HL-60 (cell line): ENCODE measurements around the gene DIP2B.

Source experiments
- DNase-seq, 2 experiments: peaks; one replicate each; pipeline ENCODE4 v3.0.0-alpha.2; 2010 to 2020; ENCODE audit warnings: low read depth in 1 of 2, low spot score in 1 of 2
- H3K27ac ChIP-seq: fragments of 250-450 bp; sonication (Bioruptor Pico); replicated peaks from 2 replicates; pipeline ENCODE4 v1.5.1; 2020; ENCODE audit warnings: mild to moderate bottlenecking, moderate library complexity
- H3K27me3 ChIP-seq: fragments of 250-450 bp; sonication (Bioruptor Pico); 2 replicates; pipeline ENCODE4 v1.5.1; 2021; ENCODE audit warnings: mild to moderate bottlenecking, moderate library complexity; ENCODE audit not compliant: insufficient read depth, poor library complexity, severe bottlenecking
- H3K4me3 ChIP-seq: replicated peaks from 2 replicates; pipeline ENCODE4 v1.5.1; 2011; ENCODE audit warnings: mild to moderate bottlenecking, control low read depth, low read length; ENCODE audit not compliant: insufficient read depth
- CTCF ChIP-seq: IDR thresholded peaks from one replicate; pipeline ENCODE4 v1.5.1; 2011; ENCODE audit warnings: low read length, control low read depth, inconsistent platforms; ENCODE audit not compliant: insufficient read depth
- GABPA ChIP-seq: IDR thresholded peaks from 2 replicates; pipeline ENCODE4 v1.6.1; 2012; ENCODE audit warnings: low read depth
- POLR2AphosphoS5 ChIP-seq: IDR thresholded peaks from 2 replicates; pipeline ENCODE4 v1.6.1; 2012; ENCODE audit warnings: low read depth
- REST ChIP-seq: IDR thresholded peaks from 2 replicates; pipeline ENCODE4 v1.6.1; 2012; ENCODE audit warnings: low read depth; ENCODE audit not compliant: insufficient replicate concordance
- SPI1 ChIP-seq: IDR thresholded peaks from 2 replicates; pipeline ENCODE4 v1.6.1; 2012; ENCODE audit warnings: low read depth, mild to moderate bottlenecking, borderline replicate concordance

DIP2B gene

GRCh38 chr12:50611021-50611744, 106.4 kb downstream of the DIP2B start:
- no peaks in the 10 kb centered on the region for H3K27me3 ChIP-seq
- no peak overlapping the region for H3K4me3 ChIP-seq
- peak; percentile 13; the same call in 1 of the 2 replicates for TF ChIP-seq SPI1
- no peak for TF ChIP-seq POLR2AphosphoS5
- no peak for DNase-seq
- no peak overlapping the region for H3K27ac ChIP-seq

- Histone ChIP-seq H3K27me3 (no peaks in the 10 kb centered on the region), H3K4me3 (no peak overlapping the region), H3K27ac (no peak overlapping the region)
- DNase-seq = no peak
- TF ChIP-seq CTCF (no peak), GABPA (no peak), POLR2AphosphoS5 (no peak), SPI1 (no peak), REST (no peak)
Measured at GRCh38 chr12:50612882-50613281, 108.1 kb downstream of the DIP2B start.

- H3K27me3 ChIP-seq = no peaks in the 10 kb centered on the region
- H3K4me3 ChIP-seq = no peak overlapping the region
- no peak overlapping the region for H3K27ac ChIP-seq
- DNase-seq = no peak
- TF ChIP-seq CTCF (no peak), POLR2AphosphoS5 (no peak), SPI1 (no peak), REST (no peak), GABPA (no peak)
Measured at GRCh38 chr12:50613463-50613862, 108.7 kb downstream of the DIP2B start.

GRCh38 chr12:50614167-50614759, 109.5 kb downstream of the DIP2B start:
- TF ChIP-seq REST = no peak
- TF ChIP-seq GABPA = no peak
- no peak for TF ChIP-seq CTCF
- TF ChIP-seq POLR2AphosphoS5 = no peak
- TF ChIP-seq SPI1 = no peak
- Histone ChIP-seq H3K4me3 (no peak overlapping the region), H3K27ac (no peak overlapping the region)

More at GRCh38 chr12:50614167-50614759, 109.5 kb downstream of the DIP2B start:
- DNase-seq = no peak
- no peaks in the 10 kb centered on the region for H3K27me3 ChIP-seq
